Measurements from ENCODE around the gene GRK5. TPM values are rescaled to one million over a fixed set of nuclear protein-coding genes. Genes with fewer than 3 reads are reported as not detected.
"Not testable (repeated sequence)": the region's sequence is repeated elsewhere in the genome, so short reads cannot be mapped to it uniquely, and the experiment has no call there.

GRK5 gene
- total RNA-seq, 2 donors from 2014 or later, result 4.8 to 10.6 TPM

DNA sequence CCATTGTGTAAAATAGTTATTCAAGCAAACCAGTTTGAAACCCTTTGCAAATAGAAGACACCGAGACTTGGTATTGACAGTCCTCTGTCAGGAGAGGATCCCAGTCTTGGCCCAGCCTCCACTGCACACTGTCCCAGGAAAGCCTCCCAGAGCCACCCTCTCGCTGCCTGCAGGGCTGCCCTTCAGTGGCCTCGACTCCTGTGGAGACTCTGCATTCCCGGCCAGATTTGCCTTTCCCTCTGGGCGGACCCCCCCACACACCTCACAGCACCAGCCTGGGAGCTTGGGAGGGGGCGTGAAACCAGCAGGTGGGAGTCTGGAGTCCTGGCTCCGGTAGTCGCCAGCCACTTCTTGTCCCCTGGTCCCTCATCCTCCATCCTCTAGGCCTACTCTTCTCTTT, 48.7 kb downstream of the GRK5 start:
- no peaks in the 10 kb centered on the region for H3K9me3 ChIP-seq
- no peaks in the 10 kb centered on the region for H3K27me3 ChIP-seq (replicated peaks; ENCODE audit: insufficient read depth)
- no peak for TF ChIP-seq POLR2AphosphoS5 (IDR thresholded peaks at IDR 0.05)
- TF ChIP-seq POLR2A (IDR thresholded peaks at IDR 0.05), result no peak
- TF ChIP-seq CTCF (IDR thresholded peaks at IDR 0.05), result no peak
- no peak overlapping the region for H3K27ac ChIP-seq
- no peaks in the 10 kb centered on the region for H3K4me1 ChIP-seq (replicated peaks)
- DNase-seq (ENCODE audit: low spot score), result no peak
- intact Hi-C loops (cut with DNase I), result no loop called here
- H3K4me3 ChIP-seq, result no peak overlapping the region
- 89% methylated on average over 8 of the region's 8 CpGs for WGBS
- H3K36me3 ChIP-seq, result no peaks in the 10 kb centered on the region

DNA sequence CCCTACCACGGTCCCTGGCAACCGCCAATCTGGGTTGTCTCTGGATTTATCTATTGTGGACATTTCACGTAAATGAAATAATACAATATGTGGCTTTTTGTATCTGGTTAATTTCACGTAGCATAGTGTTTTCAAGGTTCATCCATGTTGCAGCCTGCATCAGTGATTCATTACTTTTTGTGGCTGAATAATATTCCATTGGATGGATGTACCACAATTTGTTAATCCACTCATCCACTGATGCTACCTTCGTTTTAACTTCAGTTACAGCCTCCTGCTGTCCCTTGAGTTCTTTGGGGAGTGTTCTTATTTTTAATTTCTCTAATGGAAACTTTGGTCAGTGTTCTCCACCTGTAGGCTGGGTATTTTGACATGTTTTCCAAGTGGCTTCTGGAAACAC, 49.5 kb downstream of the GRK5 start:
- DNase-seq (ENCODE audit: low spot score), result no peak
- no peaks in the 10 kb centered on the region for H3K4me1 ChIP-seq (replicated peaks)
- 97% methylated on average over 5 of the region's 5 CpGs for WGBS

GRCh38 chr10:119257899-119258419, 50.6 kb downstream of the GRK5 start:
- DNase-seq (ENCODE audit: low spot score), result no peak
- TF ChIP-seq POLR2AphosphoS5 (IDR thresholded peaks at IDR 0.05) (no peak), CTCF (IDR thresholded peaks at IDR 0.05) (no peak), POLR2A (IDR thresholded peaks at IDR 0.05) (no peak)
- Histone ChIP-seq H3K36me3 (no peaks in the 10 kb centered on the region), H3K27me3 (replicated peaks; ENCODE audit: insufficient read depth) (no peaks in the 10 kb centered on the region), H3K4me3 (no peak overlapping the region), H3K4me1 (replicated peaks) (no peaks in the 10 kb centered on the region), H3K9me3 (no peaks in the 10 kb centered on the region), H3K27ac (no peak overlapping the region)
- 81% methylated on average over 4 of the region's 4 CpGs for WGBS
- intact Hi-C loops (cut with DNase I), result no loop called here

More for the DNA sequence above, 49.5 kb downstream of the GRK5 start:
- Histone ChIP-seq H3K36me3 (no peaks in the 10 kb centered on the region), H3K9me3 (no peaks in the 10 kb centered on the region), H3K27me3 (replicated peaks; ENCODE audit: insufficient read depth) (no peaks in the 10 kb centered on the region), H3K4me3 (no peak overlapping the region), H3K27ac (no peak overlapping the region)
- intact Hi-C loops (cut with DNase I), result no loop called here
- no peak for TF ChIP-seq POLR2A (IDR thresholded peaks at IDR 0.05)

DNA sequence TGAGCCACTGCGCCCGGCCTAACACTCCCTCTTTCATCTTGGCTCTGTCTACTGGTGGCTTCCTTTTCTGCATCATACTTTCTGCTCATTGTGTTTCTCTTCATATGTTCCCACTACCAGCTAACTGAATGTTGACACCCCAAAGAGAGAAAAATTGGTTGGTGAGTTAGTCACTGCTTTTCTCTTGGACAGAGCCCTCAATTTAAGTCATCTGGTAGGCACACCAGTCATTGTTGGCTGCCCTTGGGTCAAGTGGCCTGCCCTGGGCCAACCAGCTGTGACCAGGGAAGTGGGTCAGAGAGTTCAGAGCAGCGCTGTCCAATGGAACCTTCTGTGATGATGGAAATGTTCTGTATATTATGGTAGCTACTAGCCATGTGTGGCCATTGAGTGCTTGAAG, 52.0 kb downstream of the GRK5 start:
- H3K9me3 ChIP-seq, result no peaks in the 10 kb centered on the region
- no peaks in the 10 kb centered on the region for H3K36me3 ChIP-seq
- intact Hi-C loops (cut with DNase I), result no loop called here
- DNase-seq (ENCODE audit: low spot score), result no peak
- H3K27me3 ChIP-seq (replicated peaks; ENCODE audit: insufficient read depth), result no peaks in the 10 kb centered on the region
- no peaks in the 10 kb centered on the region for H3K4me1 ChIP-seq (replicated peaks)
- 97% methylated on average over 3 of the region's 3 CpGs for WGBS
- no peak overlapping the region for H3K4me3 ChIP-seq
- no peak for TF ChIP-seq CTCF (IDR thresholded peaks at IDR 0.05)
- TF ChIP-seq POLR2AphosphoS5 (IDR thresholded peaks at IDR 0.05), result no peak
- no peak for TF ChIP-seq POLR2A (IDR thresholded peaks at IDR 0.05)
- H3K27ac ChIP-seq, result no peak overlapping the region

GRCh38 chr10:119261016-119261415, 53.6 kb downstream of the GRK5 start:
- H3K4me3 ChIP-seq; H3K27ac ChIP-seq; DNase-seq (ENCODE audit: low spot score); H3K9me3 ChIP-seq; H3K36me3 ChIP-seq; H3K27me3 ChIP-seq (replicated peaks; ENCODE audit: insufficient read depth); H3K4me1 ChIP-seq (replicated peaks); intact Hi-C loops (cut with DNase I): not testable (repeated sequence)
- 98% methylated on average over 8 of the region's 34 CpGs for WGBS

GRCh38 chr10:119263951-119264617, 56.7 kb downstream of the GRK5 start:
- TF ChIP-seq POLR2AphosphoS5 (IDR thresholded peaks at IDR 0.05) (no peak), CTCF (IDR thresholded peaks at IDR 0.05) (no peak), POLR2A (IDR thresholded peaks at IDR 0.05) (no peak)
- 71% methylated on average over 4 of the region's 4 CpGs for WGBS
- no peak for DNase-seq (ENCODE audit: low spot score)
- no peak overlapping the region for H3K4me3 ChIP-seq
- H3K27ac ChIP-seq, result no peak overlapping the region
- intact Hi-C loops (cut with DNase I), result no loop called here
- H3K27me3 ChIP-seq (replicated peaks; ENCODE audit: insufficient read depth), result no peaks in the 10 kb centered on the region
- no peaks in the 10 kb centered on the region for H3K4me1 ChIP-seq (replicated peaks)
- H3K9me3 ChIP-seq, result no peaks in the 10 kb centered on the region
- no peaks in the 10 kb centered on the region for H3K36me3 ChIP-seq

Data from prostate gland (tissue), 2 donors.